Coronary artery (tissue), 2 donors: ENCODE measurements around the gene RPS2.

ENCODE experiments used
- DNase-seq: peaks from one replicate; pipeline ENCODE4 v3.0.0-alpha.2; 2017; ENCODE audit warnings: low spot score
- H3K27ac ChIP-seq, 2 donors: fragments of 200-600 bp; sonication (generic); one replicate each; pipeline ENCODE4 v1.5.1; 2016 to 2019
- H3K4me3 ChIP-seq: fragments of 200-600 bp; sonication (generic); 2 replicates; pipeline ENCODE4 v1.5.1; 2016; ENCODE audit warnings: mild to moderate bottlenecking, moderate library complexity
- CTCF ChIP-seq: fragments of 200-600 bp; sonication (generic); IDR thresholded peaks from one replicate; pipeline ENCODE4 v1.5.1; 2019; ENCODE audit warnings: antibody characterized with exemption

The RPS2 gene

GRCh38 chr16:1974157-1975070 lies 9.8 kb upstream of the RPS2 start:
- no peak for DNase-seq

GRCh38 chr16:1973461-1974156 lies 9.0 kb upstream of the RPS2 start:
- no peak overlapping the region for H3K27ac ChIP-seq
- no peak for DNase-seq
- H3K4me3 ChIP-seq: no peak overlapping the region
- no peak for TF ChIP-seq CTCF

More at GRCh38 chr16:1974157-1975070, 9.8 kb upstream of the RPS2 start:
- Histone ChIP-seq H3K27ac (no peak overlapping the region), H3K4me3 (no peak overlapping the region)
- no peak for TF ChIP-seq CTCF

- DNase-seq: no peak
- peak overlapping the region in 1 of 2 donors; percentile 83 for H3K27ac ChIP-seq
Observed at GRCh38 chr16:1972490-1972877, 7.9 kb upstream of the RPS2 start.

GRCh38 chr16:1971796-1972489 lies 7.3 kb upstream of the RPS2 start, which contains the start of gene TBL3:
Gene TBL3, plus strand, starts transcription at chr16:1972053. Its CDS starts 112 bp downstream, at chr16:1972165.
- H3K27ac ChIP-seq: peak within 1 kb of the TSS; percentile 83 to 96
- peak within 1 kb of the TSS; percentile 100 for H3K4me3 ChIP-seq
- DNase-seq: peak; percentile 94
- TF ChIP-seq CTCF: no peak

More at GRCh38 chr16:1972490-1972877, 7.9 kb upstream of the RPS2 start:
- no peak for TF ChIP-seq CTCF
- H3K4me3 ChIP-seq: peak overlapping the region; percentile 100

GRCh38 chr16:1968146-1968953 lies 3.7 kb upstream of the RPS2 start:
- H3K27ac ChIP-seq: no peak overlapping the region
- TF ChIP-seq CTCF: no peak
- no peak for DNase-seq
- H3K4me3 ChIP-seq: no peak overlapping the region

GRCh38 chr16:1966460-1966859 lies 1.8 kb upstream of the RPS2 start, which contains the start of gene RNF151:
Gene RNF151, plus strand, starts transcription at chr16:1966856. Its CDS starts 26 bp downstream, at chr16:1966882.
- H3K27ac ChIP-seq: peak within 1 kb of the TSS; percentile 96 to 98
- TF ChIP-seq CTCF: no peak
- DNase-seq: no peak
- peak within 1 kb of the TSS; percentile 99 for H3K4me3 ChIP-seq
